Sigmoid colon (tissue), 7 donors: ENCODE data around the gene DOCK9. TPM values are rescaled to one million over a fixed set of nuclear protein-coding genes. Genes with fewer than 3 reads are reported as not detected.

ENCODE experiments used
- DNase-seq: peaks from one replicate; pipeline ENCODE4 v3.0.0-alpha.2; 2019
- H3K27ac ChIP-seq, 4 donors: fragments of 200-600 bp; sonication (generic); one replicate each; pipeline ENCODE4 v1.5.1; 2016 to 2019; ENCODE audit warnings: mild to moderate bottlenecking in 1 of 4
- H3K27me3 ChIP-seq, 3 donors: fragments of 200-600 bp; sonication (generic); one replicate each; pipeline ENCODE4 v1.5.1; 2019; ENCODE audit warnings: mild to moderate bottlenecking in 1 of 3
- H3K36me3 ChIP-seq, 4 donors: fragments of 200-600 bp; sonication (generic); one replicate each; pipeline ENCODE4 v1.5.1; 2016 to 2019
- H3K4me1 ChIP-seq, 4 donors: fragments of 200-600 bp; sonication (generic); one replicate each; pipeline ENCODE4 v1.5.1; 2017 to 2019
- H3K4me3 ChIP-seq, 4 donors: fragments of 200-600 bp; sonication (generic); one replicate each; pipeline ENCODE4 v1.5.1; 2017 to 2019; ENCODE audit warnings: mild to moderate bottlenecking in 2 of 4, moderate library complexity in 1 of 4
- H3K9me3 ChIP-seq, 4 donors: fragments of 200-600 bp in 3 of 4; sonication (generic) in 3 of 4; one replicate each; pipeline versions ENCODE4 v1.5.1 to v1.6.1; 2013 to 2019
- CTCF ChIP-seq, 4 experiments: fragments of 450-650 bp in 3 of 4; fragments of 200-600 bp in 1 of 4; IDR thresholded peaks; one replicate each; pipeline ENCODE4 v1.5.1; 2016 to 2019; ENCODE audit warnings: antibody characterized with exemption in 4 of 4, mild to moderate bottlenecking in 3 of 4, moderate library complexity in 2 of 4
- EP300 ChIP-seq, 4 donors: sonication (generic); formaldehyde crosslinking; IDR thresholded peaks; one replicate each; pipeline ENCODE4 v1.6.1; 2017; ENCODE audit warnings: antibody characterized with exemption in 4 of 4
- POLR2A ChIP-seq, 2 donors: fragments of 450-650 bp; IDR thresholded peaks; one replicate each; pipeline ENCODE4 v1.6.1; 2016; ENCODE audit warnings: antibody characterized with exemption in 2 of 2, mild to moderate bottlenecking in 2 of 2, moderate library complexity in 2 of 2
- POLR2AphosphoS5 ChIP-seq, 4 donors: sonication (generic); formaldehyde crosslinking; IDR thresholded peaks; one replicate each; pipeline ENCODE4 v1.6.1; 2017; ENCODE audit warnings: antibody characterized with exemption in 4 of 4
- whole genome bisulfite sequencing, 2 donors: extraction: QIAGEN DNeasy Blood & Tissue Kit; methylation state at CpG; one replicate each; pipeline ENCODE4 v1.1.7; 2013; 5-methylcytosine and 5-hydroxymethylcytosine counted together
- intact Hi-C: fragments of 100-400 bp; cut with DNase I; formaldehyde crosslinking; loops from one replicate; pipeline ENCODE4 v1.15.1; 2023
- polyA plus RNA-seq, 3 donors: library from polyadenylated mRNA; stranded (reverse); fragments of 200-250 nt; gene quantifications; one replicate each; pipeline ENCODE4 v1.2.3, GENCODE V29; 2013
- total RNA-seq, 4 donors: library from RNA; depleted of rRNA; stranded (reverse); fragments of >200 nt; gene quantifications; one replicate each; pipeline ENCODE4 v1.1.0, GENCODE V29; 2016
- donor health status: healthy with polysubstance abuse.
- donor health status: Bipolar disorder and iron deficiency.
- donor health status: healthy.

DOCK9 gene
- total and polyA plus RNA-seq, 7 donors, result 10.8 to 126 (median 60.4) TPM

- DNase-seq, result no peak
- WGBS, 2 donors, result 46 to 75% methylated on average over 3 of the region's 3 CpGs
- Histone ChIP-seq H3K4me3 (no peak overlapping the region), H3K27ac (no peak overlapping the region), H3K4me1 (no peaks in the 10 kb centered on the region), H3K27me3 (no peaks in the 10 kb centered on the region), H3K9me3 (no peaks in the 10 kb centered on the region), H3K36me3 (peaks cover 8 to 35% (median 11%) of the 10 kb centered on the region in 4 donors)
- no peak for TF ChIP-seq CTCF (IDR thresholded peaks at IDR 0.05)
- TF ChIP-seq POLR2A (IDR thresholded peaks at IDR 0.05), result no peak
- no peak for TF ChIP-seq POLR2AphosphoS5 (IDR thresholded peaks at IDR 0.05)
- no peak for TF ChIP-seq EP300 (IDR thresholded peaks at IDR 0.05)
- intact Hi-C loops, result no loop called here
These were observed 142.7 kb downstream of the DOCK9 start for GRCh38 chr13:98835156-98835555.

GRCh38 chr13:98834254-98834960, 143.5 kb downstream of the DOCK9 start:
- intact Hi-C loops, result no loop called here
- no peak for TF ChIP-seq EP300 (IDR thresholded peaks at IDR 0.05)
- TF ChIP-seq POLR2A (IDR thresholded peaks at IDR 0.05), result no peak
- no peak for TF ChIP-seq POLR2AphosphoS5 (IDR thresholded peaks at IDR 0.05)
- TF ChIP-seq CTCF (IDR thresholded peaks at IDR 0.05), result no peak
- 83 to 90% methylated on average over 7 of the region's 7 CpGs for WGBS, 2 donors
- Histone ChIP-seq H3K27me3 (no peaks in the 10 kb centered on the region), H3K4me1 (no peaks in the 10 kb centered on the region), H3K27ac (no peak overlapping the region), H3K4me3 (no peak overlapping the region), H3K36me3 (peaks cover 12 to 43% (median 14%) of the 10 kb centered on the region in 4 donors), H3K9me3 (no peaks in the 10 kb centered on the region)
- no peak for DNase-seq

GRCh38 chr13:98831236-98831635, 146.6 kb downstream of the DOCK9 start:
- Histone ChIP-seq H3K9me3 (no peaks in the 10 kb centered on the region), H3K27ac (no peak overlapping the region), H3K4me3 (no peak overlapping the region), H3K36me3 (peaks cover 18 to 60% (median 24%) of the 10 kb centered on the region in 4 donors), H3K27me3 (no peaks in the 10 kb centered on the region), H3K4me1 (no peaks in the 10 kb centered on the region)
- peak in 1 of 4 donors; percentile 35 for TF ChIP-seq POLR2AphosphoS5 (IDR thresholded peaks at IDR 0.05)
- no peak for TF ChIP-seq EP300 (IDR thresholded peaks at IDR 0.05)
- 79 to 84% methylated on average over 8 of the region's 8 CpGs for WGBS, 2 donors
- intact Hi-C loops, result no loop called here
- DNase-seq, result no peak

- H3K27ac ChIP-seq, result no peak overlapping the region
- H3K36me3 ChIP-seq, result peaks cover 18 to 69% (median 23%) of the 10 kb centered on the region in 4 donors
- H3K9me3 ChIP-seq, result no peaks in the 10 kb centered on the region
- TF ChIP-seq CTCF (IDR thresholded peaks at IDR 0.05), result no peak
- no peak for TF ChIP-seq POLR2AphosphoS5 (IDR thresholded peaks at IDR 0.05)
- TF ChIP-seq POLR2A (IDR thresholded peaks at IDR 0.05), result no peak
- no peak for TF ChIP-seq EP300 (IDR thresholded peaks at IDR 0.05)
- intact Hi-C loops, result no loop called here
- WGBS, 2 donors, result 93 to 96% methylated on average over 5 of the region's 5 CpGs
- H3K27me3 ChIP-seq, result no peaks in the 10 kb centered on the region
- no peak for DNase-seq
- no peaks in the 10 kb centered on the region for H3K4me1 ChIP-seq
- H3K4me3 ChIP-seq, result no peak overlapping the region
These were observed 148.3 kb downstream of the DOCK9 start for GRCh38 chr13:98829541-98829940.

- Histone ChIP-seq H3K4me3 (no peak overlapping the region), H3K27ac (no peak overlapping the region), H3K4me1 (no peaks in the 10 kb centered on the region), H3K27me3 (no peaks in the 10 kb centered on the region), H3K36me3 (peaks cover 18 to 78% (median 28%) of the 10 kb centered on the region in 4 donors), H3K9me3 (no peaks in the 10 kb centered on the region)
- intact Hi-C loops, result no loop called here
- DNase-seq, result no peak
- TF ChIP-seq CTCF (IDR thresholded peaks at IDR 0.05) (no peak), POLR2AphosphoS5 (IDR thresholded peaks at IDR 0.05) (no peak), EP300 (IDR thresholded peaks at IDR 0.05) (no peak), POLR2A (IDR thresholded peaks at IDR 0.05) (no peak)
- 80 to 97% methylated on average over 2 of the region's 2 CpGs for WGBS, 2 donors
These were observed 149.2 kb downstream of the DOCK9 start for GRCh38 chr13:98828614-98829013.
